Right forelimb (tissue), 1 donor: ENCODE results near the gene RENBP.
A peak's percentile ranks its signal among the peaks of the same experiment; 100 is the strongest.

Source experiments
- DNase-seq: peaks from one replicate; pipeline ENCODE4 v3.0.0-alpha.2; 2018

The RENBP gene

DNA sequence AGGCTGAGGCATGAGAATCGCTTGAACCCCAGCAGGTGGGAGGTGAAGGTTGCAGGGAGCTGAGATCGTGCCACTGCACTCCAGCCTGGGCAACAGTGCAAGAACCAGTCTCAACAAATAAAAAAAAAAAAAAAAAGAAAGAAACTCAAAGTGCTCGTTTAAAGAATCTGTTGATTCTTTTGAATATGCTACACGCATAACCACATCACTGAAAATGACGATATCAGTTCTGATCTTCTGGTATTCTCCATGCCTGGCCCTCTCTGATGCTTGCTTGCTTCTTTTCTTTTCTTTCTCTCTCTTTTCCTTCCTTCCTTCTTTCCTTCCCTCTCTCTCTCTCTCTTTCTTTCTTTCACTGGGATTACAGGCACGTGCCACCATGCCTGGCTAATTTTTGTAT lies 32.6 kb downstream of the RENBP start:
- no peak for DNase-seq

DNA sequence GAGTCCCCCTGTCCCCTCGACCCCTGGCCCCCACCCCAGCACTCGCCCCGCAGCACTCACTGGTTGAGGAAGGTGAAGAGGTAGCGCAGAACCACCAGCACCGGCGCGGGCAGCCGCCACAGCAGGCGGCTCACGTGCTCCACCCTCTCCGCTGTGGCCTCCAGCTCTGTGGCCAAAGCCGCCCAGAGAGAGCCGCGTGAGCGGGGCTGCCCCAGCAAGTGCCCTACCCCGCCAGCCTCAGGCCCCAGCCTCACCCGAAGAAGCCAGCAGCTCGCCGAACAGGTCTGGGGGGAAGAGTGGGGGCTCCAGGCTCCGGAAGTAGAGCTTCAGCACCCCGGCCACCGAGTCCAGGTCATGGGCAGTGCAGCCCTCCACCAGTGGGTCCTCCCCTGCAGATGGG lies 34.0 kb downstream of the RENBP start:
- no peak for DNase-seq

DNA sequence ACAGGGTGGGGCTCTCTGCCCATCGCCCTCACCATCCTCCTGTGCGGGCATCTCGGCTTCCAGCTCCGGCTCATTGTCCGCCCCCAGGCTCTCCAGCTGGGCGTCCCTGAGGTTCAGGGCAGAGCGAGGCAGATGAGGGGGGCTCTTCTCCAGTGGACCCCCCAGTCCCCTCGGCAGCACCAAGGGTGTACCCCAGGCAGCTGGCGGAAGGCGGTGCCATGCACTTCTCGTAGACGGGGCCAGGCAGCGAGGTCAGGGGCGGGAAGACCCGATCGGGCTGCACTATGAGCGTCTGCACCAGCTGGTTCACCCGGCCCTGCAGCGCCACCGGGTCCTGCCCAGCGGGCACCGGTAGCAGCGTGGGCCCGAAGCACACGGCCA lies 34.5 kb downstream of the RENBP start:
- DNase-seq, result no peak

DNA sequence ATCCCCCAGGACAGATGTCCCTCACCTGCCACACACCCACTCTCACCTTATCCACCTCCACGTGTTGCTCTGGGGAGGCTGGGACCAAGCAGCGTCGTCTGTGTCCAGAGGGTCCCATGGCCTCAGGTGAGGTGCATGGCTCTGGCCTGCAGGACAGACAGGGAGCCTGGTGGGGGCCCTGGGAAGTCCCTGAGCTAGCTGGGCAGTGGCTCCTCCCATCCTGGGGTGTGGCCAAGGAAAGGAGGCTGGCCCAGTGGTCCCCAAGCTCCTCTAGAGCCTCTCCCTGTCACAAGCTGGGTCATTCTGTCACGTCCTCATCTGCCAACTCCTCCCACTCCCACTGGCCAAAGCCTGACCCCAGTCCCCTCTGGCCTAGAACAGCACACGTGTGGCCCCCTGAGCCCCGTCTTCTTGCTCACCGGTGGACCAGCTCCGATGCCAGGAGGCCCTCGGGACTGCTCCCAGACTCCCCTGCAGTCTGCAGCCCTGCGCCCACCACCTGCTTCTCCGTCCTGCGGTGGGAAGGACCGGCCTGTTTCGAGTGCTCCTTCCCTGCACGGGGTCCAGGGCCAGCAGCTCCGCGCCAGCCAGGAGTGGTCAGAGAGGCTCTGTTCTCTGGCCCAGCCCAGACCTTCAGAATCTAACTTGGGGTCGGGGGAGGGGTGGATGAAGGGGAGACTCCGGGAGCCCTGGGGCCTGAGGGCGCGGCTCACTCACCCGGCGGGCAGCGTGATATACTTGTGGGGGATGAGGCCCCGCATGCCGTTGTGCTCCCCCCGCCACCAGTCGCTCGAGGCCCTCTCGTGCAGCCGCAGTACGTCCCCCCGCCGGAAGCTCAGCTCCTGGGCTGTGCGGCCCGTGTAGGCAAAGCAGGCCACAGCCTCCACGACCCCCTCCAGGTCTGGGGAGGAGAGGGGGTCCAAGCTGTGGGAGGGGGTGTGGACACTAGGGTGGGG lies 35.1 kb downstream of the RENBP start:
- no peak for DNase-seq

DNA sequence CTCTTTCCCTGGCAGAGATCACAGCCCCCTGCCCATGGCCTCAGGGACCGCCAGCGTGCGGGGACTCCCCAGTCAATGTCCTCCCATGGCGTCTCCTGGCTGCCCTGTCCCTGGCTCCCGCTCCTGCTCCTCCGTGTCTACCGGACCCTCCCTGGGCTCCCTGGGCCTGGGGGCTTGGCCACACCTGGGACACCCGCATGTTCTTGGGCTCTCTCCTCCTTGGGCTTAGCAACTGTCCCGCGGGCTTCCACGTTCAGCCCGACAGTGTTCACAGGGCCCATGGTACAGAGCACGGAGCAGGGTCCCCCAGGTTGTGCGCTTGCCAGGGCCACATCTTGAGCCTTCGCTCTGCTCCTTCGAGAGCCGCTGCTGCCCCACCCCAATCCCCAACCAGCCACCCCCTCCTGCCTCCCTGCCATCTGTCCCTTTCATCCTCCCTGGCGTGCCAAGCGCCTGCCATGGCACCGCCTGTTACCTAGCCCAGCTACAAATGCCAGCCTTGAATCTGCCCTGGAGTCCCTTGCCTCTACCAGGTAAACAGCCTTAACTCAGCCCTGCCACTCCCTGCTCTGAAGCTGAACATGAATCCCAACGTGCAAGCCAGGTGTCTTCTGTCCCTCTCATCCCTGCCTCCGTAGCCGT lies 36.1 kb downstream of the RENBP start:
- DNase-seq, result no peak

DNA sequence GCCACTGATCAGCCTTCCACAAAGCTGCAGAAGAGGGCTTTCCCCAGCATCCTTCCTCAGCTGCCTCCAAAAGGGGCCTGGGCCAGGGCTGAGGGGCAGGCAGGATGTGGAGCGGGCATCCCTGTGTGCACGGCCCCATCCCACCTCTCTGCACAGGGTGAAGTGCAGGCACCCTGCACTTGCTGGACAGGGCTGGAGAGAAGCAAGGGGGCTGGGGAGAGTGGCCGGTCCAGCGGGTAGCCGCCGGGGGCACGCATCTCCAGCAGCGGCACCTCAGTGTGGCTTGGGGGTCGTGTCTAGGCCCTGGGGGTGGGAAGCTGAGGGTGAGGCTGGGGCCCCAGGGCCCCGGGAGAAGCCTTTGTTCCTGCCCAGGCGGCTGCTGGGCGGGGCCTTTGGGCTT lies 37.0 kb downstream of the RENBP start:
- no peak for DNase-seq

DNA sequence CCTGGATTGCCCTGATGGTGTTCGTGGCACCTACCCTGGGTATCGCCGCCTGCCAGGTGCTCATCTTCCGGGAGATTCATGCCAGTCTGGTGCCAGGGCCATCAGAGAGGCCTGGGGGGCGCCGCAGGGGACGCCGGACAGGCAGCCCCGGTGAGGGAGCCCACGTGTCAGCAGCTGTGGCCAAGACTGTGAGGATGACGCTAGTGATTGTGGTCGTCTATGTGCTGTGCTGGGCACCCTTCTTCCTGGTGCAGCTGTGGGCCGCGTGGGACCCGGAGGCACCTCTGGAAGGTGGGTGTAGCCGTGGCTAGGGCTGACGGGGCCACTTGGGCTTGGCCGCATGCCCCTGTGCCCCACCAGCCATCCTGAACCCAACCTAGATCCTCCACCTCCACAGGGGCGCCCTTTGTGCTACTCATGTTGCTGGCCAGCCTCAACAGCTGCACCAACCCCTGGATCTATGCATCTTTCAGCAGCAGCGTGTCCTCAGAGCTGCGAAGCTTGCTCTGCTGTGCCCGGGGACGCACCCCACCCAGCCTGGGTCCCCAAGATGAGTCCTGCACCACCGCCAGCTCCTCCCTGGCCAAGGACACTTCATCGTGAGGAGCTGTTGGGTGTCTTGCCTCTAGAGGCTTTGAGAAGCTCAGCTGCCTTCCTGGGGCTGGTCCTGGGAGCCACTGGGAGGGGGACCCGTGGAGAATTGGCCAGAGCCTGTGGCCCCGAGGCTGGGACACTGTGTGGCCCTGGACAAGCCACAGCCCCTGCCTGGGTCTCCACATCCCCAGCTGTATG lies 38.1 kb downstream of the RENBP start:
- DNase-seq, result no peak

DNA sequence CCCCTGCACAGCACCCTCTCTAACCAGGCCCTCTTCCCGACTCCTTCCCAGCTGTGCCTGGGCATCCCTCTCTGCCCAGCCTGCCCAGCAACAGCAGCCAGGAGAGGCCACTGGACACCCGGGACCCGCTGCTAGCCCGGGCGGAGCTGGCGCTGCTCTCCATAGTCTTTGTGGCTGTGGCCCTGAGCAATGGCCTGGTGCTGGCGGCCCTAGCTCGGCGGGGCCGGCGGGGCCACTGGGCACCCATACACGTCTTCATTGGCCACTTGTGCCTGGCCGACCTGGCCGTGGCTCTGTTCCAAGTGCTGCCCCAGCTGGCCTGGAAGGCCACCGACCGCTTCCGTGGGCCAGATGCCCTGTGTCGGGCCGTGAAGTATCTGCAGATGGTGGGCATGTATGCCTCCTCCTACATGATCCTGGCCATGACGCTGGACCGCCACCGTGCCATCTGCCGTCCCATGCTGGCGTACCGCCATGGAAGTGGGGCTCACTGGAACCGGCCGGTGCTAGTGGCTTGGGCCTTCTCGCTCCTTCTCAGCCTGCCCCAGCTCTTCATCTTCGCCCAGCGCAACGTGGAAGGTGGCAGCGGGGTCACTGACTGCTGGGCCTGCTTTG lies 38.9 kb downstream of the RENBP start:
- no peak for DNase-seq

DNA sequence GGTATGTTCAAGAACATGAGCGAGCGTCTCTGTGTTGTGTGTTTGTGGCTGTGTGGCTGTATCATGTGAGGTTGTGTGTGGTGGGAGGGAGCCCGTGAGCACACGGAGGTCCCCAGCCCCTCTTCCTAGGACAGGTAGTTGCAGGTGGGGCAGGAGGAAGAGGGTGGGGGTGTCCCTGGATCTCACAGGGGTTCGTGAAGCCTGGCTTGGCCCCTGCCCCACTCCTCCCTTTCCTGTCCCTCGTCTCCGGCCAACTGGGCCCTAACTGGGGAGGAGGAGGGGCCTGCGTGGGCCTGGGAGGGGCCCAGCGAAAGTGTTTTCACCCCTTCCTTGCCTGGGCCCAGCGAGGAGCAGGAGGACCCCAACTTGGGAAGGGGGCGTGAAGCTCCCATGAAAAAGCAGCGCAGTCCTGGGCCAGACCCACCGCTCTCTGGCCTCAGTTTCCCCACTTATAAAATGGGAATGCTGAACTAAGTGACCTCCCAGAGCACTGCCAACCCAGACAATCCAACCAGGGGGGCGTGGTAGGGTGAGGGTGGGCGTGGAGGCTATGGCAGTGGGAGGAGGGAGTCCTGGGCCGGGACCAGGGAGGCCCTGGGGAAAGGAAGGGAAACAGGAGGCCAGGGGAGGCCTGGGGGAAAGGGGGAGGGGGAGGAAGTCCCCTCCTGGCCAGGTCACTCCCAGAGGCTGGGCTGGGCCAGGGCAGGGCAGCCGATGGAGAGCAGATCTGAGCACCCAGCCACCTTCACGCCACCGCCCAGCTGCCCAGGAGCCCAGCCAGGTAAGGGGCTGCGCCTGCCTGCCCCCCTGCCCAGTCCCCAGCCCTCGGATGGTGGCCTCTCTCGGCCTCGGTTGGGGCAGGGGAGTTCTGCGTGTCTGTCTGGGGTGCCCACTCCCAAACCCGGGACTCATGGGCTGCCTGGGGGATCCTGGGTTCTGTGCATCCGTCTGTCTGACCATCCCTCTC lies 40.2 kb downstream of the RENBP start, which contains the start of gene AVPR2:
Gene AVPR2 (plus strand): TSS at position 683 of the 967 bp plus-strand sequence. CDS start 473 bp downstream, outside the sequence.
- no peak for DNase-seq

DNA sequence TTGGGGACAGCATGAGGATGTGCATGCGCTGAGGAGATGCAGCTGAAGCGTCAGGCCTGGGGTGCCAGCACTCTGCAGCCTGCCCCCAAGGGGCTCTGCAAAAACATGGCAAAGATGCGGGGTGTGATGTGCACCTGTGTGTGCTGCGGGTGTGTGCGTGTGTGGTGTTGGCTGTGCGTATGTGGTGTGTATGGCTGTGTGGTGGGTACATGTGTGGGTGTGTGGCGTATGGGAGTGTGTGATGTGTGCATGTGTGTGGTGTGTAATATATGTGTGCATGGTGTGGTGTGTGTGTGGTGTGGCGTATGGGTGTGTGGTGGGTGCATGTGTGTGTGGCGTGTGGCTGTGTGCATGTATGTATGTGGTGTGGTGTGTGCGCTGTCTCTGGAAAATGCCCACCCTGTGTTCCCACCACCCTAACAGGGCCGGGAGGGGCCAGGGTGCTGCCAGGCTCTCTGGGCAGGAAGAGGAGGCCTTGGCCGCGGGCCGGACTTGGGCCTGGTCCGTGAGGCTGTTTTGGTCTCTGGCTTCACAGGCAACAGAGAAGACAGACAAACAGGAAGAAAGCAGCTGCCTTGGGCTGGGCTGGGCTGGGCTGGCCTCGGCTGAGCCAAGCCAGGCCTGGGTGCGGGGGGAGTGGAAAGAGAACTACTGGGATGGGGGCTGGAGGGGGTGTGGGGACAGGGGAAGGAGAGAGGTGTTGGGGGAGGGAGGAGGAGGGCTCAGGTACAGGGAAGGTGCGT lies 41.0 kb downstream of the RENBP start:
- no peak for DNase-seq

DNA sequence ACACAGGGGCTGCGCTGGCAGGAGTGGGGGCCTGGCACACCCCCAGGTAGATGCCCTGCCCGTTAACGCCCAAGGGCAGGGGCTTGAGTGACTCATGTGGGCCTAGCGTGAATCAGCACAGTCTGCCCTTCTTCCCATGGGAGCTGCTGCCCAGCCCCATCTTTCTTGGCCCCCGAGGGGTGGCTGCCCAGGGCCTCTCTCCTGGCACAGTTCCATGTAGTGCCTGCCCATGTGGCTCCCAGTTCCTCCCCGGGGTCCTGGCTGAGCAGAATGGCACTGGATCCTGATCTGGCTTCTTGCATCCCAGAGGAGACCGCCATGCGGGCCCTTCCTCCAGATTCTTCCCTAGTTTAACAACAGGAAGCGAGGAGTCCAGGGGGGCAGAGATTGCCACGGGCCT lies 42.1 kb downstream of the RENBP start:
- DNase-seq, result no peak

DNA sequence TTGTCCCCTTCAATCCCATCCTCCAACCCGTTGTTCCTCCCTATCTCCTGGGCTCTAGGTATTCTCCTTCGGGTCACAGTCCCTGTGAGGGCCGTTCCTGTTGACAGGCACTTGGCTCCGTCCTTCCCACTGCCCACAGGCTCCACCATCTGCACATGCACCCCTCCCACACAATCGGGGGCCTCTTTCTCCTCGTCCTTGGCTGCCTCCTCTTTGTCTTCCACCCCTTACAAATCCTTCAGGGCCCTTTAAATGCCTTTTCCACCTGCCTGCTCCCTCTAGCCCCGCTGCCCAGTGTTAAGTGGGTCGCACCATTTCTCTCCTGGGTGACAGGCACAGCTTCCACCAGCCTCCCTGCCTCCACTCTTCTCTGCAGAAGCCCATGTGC lies 42.7 kb downstream of the RENBP start:
- DNase-seq, result no peak

DNA sequence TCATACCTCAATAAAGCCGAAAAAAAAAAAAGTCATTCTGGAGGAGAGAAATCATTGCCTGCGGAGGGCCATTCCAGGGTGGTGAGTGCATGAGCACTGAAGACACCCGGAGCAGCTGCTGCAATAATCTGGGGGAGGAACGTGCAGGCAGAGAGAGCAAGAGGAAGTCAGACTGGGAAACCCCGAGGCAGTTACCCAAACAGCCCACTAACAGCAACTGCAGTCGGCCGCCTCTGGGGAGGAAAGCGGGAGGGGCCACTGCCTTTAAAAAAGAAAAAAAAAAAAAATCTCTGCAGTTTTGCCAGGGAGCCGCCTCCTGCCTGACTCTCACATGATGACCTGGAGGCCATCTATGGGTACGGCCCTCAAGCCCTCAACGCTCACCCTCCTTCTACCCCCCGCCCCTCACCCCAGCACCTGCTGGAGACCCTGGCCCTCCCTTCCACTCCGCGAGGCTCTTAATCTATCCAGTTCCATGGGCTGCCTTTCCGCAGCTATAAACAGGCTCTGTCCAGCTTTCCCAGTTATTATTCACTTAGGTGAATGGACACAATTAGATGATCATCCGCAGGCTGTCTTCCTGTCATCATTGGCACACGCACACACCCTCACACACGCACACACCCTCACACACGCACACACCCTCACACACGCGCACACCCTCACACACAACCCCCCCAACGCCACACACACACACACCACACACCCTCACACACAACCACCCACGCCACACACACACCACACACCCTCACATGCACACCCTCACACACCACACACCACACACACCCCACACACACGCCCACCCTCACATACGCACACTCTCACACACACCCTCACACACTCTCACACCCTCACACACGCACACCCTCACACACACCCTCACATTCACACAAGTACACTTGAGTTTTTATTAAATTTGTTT lies 43.4 kb downstream of the RENBP start:
- DNase-seq, result peak; percentile 54

DNA sequence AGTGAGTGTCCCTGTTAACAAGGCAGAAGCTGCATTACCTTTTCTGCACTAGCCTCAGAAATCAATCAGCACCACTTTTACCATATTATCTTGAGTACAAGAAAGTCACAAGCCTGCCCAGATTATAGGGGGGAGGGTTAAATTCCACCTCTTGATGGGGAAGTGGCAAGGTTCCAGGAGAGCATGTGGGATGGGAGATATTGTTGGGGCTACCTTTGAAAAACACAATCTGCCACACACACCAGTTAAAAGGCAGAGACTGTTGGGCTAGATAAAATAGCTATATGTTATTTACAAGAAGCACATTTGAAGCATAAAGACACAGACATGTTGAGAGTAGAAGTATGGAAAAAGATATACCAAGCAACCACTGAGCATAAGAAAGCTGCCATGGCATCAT lies 46.5 kb downstream of the RENBP start:
- DNase-seq, result no peak

DNA sequence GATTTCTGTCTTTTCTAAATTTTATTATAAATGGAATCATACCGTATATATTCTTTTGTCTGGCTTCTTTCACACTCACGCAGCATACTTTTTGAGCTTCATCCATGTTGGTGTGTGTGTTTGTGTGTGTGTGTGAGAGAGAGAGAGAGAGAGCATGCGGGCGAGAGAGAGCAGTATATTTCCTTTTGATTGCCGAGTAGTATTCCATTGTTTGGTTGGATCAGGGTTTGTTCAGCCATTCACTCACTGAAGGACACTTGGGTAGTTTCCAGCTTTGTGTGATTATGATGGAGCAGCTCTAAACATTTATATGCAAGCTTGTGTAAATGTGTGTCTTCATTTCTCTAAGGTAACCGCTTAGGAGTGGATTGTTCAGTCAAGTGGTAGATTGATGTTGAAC lies 55.3 kb downstream of the RENBP start:
- DNase-seq, result no peak

DNA sequence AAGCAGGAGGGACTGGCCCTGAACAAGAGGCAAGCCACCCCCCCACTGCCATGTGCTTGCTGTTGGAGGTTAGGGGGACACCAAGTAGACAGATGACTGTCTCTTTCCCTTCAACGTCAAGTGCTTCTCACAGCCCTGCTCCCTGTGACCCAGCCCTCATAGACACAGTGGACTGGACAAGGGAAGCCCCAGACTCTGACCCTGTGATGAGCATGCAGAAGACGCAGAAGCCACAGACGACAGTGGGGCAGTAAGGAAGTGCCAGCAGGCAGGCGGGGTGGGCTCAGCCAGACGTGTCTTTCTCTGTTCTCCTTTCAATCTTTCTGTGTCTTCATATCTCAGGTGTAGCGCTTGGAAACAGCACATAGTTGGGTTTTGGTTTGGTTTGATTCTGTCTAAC lies 56.1 kb downstream of the RENBP start:
- no peak for DNase-seq

DNA sequence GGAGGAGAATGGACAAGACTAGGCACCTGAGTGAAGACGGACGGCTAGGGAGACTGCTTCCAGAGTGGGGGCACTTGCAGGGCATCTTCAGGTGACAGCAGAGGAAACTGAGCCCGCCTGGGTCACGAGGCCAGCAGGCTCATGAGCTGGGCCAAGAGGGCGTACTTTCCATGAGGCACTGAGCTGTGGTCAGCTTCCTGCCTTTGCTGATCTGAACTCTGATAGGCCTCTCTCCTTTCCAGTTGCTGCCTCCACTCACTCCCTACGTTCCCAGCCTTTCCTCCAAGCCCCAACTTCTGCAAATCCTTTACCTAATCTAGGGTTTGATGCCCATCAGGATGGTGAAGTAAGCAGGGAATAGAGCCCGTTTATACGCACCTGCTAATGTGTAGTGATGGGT lies 57.1 kb downstream of the RENBP start:
- no peak for DNase-seq

DNA sequence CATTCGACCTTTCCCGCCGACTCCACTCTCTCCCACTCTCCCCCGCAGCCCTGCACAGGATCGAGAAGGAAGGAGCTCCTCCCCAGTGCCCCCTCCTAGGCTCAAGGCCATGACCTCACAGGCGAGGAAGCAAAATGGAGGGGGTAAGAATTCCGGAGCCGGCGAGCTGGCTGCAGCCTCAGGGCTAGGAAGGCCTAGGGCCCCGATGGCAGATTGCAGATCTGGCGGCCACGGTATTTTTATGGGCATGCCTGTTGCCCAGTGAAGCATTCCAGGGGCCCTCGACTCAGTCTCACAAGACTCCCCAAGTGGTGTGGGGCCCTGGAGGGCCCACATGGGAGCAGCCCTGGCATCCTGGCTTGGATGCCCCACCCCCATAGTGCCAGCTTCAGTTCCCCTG lies 57.5 kb downstream of the RENBP start:
- DNase-seq, result no peak

DNA sequence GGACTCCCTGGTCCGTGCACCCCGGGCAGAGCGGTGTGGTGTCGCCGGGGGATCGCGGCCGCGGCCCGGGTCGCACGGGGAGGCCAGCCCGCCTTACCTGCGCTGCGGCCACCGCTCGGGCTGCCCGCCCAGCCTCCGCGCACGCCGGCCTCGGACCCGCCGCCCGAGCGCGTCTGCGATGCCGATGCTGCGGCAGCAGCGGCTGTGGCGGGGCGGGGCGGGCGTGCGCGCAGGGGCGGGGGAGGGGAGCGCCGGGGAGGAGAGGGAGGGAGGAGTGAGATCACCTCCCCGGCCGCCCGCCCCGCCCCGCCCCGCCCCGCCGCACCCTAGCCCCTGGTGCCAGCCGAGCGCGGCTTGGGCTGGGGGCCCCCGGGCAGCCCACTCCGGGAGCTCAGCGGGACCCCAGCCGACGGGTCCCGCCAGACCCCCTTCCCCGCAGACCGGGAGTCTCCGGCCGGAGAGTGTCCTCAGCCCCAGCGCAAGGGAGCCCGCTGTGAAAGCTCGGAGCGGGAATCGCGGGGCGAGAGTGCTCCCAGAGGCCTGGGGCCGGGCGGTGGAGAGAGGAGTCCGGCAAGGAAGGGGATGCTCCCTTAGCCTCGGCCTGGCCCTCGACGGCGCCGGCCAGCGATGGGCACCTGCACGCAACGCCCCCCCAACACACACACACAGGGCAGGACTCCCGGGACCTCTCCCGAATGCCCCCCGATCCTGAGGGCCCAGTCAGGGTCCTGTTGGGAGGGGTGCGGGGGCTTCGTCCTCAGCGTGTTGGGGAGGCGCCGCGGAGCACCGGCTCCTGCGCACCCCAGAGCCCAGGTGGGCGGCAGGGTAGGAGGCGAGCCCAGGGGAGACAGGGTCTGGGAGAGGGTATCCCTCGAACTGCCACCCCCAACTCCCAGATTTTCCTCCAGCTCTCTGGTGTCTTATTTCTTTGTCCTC lies 58.2 kb downstream of the RENBP start, which contains the start of gene L1CAM:
Gene L1CAM (minus strand): TSS at position 206 of the 936 bp plus-strand sequence. CDS start 10,337 bp downstream, outside the sequence.
- no peak for DNase-seq
